Measurements from ENCODE around the gene GRAPL.
"Not testable (repeated sequence)": the region's sequence is repeated elsewhere in the genome, so short reads cannot be mapped to it uniquely, and the experiment has no call there.

DNA sequence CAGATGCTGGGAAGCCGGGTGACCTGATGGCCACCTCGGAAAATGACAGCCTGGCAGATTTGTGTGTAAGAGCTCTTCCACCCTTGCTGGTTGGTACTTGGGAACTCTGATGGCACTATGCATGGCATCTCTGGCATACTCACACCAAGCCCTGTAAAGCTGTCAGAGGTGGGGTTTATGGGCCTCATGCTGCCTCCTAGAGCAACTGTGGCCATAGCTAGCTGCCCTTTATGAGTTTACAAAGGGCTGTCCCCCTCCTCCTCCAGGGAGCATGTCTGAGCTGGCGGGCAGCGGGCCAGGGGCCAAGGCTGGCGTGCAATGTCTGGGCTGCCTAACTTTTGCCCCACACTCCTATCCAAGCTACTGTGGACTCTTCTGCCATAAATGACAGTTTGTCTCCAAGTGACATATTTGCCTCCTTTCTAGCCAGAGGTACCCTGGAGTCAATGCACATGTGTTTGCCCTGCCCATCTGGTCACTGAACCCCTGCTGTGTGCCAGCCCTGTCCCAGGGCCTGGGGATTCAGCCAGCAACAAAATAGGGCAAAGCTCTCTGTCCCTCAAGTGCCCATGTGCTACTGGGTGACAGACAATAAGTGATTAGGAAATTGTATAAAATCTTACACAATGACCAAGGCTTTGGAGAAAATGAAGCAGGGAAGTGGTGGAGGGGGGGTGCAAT, 15.8 kb downstream of the GRAPL start:
- not testable (repeated sequence) for TF ChIP-seq EP300, CTCF (IDR thresholded peaks at IDR 0.05)

Measured in stomach (tissue), 4 donors.